ENCODE data around the gene PDIA5.
A peak's percentile ranks its signal among the peaks of the same experiment; 100 is the strongest.

PDIA5 gene

GRCh38 chr3:123044981-123045763 lies 21.7 kb upstream of the PDIA5 start:
- no peak for DNase-seq

DNA sequence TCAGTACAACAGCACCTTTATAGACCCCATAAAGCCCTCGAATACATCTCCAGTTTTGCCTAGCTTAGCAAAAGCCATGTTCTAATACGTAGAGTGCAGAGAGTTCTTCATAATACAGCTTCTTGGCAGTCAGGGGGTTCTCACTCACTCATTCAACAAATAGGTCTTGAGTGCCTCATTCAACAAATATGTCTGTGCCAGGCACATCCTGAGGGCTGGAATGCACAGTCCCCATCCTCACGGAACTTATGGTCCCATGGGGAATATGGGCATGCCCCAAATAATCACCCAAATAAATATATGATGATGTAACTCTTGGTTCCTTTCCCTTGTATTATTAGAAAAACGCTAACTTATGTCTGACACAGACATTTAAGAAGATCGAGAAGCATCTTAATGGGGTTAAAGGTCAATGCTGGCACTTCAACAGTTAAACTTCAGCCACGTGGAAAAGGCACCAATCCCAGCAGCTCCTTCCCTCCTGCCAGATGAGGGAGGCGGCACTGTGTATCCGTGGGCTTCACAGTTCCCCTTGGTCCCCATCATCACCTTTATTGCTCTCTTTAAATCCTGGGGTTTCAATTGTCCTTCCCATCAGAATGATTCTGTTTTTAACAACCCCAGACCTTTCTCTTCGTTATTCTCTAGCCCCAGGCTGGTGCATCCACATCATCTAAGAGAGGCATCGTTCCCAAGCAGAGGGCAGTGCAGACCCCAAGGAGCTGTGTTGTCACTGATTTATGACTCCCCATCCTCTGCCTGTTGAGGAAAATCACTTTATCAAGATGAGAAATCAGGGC lies 20.4 kb upstream of the PDIA5 start:
- DNase-seq = no peak

GRCh38 chr3:123047062-123047319 lies 19.8 kb upstream of the PDIA5 start:
- DNase-seq = no peak

GRCh38 chr3:123048480-123049237 lies 18.2 kb upstream of the PDIA5 start:
- DNase-seq = no peak

GRCh38 chr3:123050666-123051065 lies 16.2 kb upstream of the PDIA5 start:
- DNase-seq = no peak

- no peak for DNase-seq
These were observed 13.7 kb upstream of the PDIA5 start for GRCh38 chr3:123053107-123053506.

DNA sequence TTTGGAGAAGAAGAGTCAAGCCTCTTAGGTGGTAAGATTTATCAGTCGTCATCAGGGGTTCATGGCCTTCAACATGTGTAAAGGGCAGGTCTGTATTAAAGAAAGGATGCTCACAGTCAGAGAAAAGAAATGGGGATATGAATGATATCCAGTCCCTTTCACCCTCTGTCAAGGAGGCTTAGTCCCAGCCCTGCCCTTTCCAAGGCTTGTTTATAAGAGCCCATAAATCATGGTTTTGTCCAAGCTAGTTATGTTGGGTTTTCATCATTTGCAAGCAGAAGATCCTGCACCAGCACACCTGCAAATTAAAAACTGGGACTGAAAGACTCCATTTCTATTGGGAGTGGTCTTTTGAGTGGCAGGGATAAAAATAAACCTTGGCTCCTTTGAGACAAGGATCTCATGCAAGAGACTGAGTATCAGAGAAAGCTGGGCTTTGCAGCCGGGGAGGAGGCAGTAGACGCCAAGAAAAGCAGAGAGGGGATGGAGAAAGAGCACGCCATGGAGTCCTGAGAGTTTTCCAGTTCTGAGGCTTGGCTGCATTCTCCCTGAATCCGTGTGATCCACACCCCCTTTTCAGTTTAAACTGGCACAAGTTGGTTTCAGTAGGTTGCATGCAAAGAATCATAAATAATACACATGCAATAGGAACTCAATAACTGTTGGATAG lies 12.6 kb upstream of the PDIA5 start:
- DNase-seq = no peak

DNA sequence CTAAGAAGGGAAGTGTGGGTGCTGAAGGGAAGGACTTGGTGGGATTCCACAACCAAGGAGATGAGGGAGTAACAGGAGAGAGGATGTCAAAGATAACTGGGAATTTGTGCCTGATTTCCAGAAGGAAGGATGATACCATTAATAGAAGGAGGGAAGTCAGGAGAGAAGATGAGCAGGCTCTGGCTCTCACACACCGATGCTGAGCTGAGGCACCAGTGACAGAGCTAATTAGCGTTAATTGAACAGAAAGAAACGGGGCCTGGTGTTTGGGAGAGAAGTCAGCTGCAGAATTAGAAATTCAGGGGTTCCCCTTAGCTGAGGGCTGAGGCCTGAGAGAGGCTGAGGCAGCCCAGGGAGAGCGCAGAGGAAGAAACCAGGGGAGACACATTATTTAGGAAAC lies 11.9 kb upstream of the PDIA5 start:
- DNase-seq = no peak

GRCh38 chr3:123055352-123055751 lies 11.5 kb upstream of the PDIA5 start:
- no peak for DNase-seq

DNA sequence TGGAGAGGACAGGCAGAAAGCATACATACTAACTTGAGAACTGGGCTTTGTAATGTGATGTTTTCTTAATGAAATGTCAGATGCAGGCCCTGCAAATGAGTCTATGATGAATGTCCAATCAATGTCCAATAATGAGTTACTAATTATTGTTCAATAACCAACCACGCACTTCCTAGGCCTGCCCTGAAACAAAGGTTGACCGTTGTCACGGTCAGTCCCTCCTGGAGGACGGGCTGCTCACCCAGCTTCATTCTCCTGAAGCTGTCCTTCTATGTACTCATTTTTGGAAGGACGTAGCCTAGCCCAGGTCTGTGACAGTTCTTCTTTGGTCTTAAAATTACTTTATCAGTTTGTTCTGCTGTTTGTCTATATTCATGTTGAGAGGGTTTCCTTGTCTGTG lies 8.3 kb upstream of the PDIA5 start:
- no peak for DNase-seq

GRCh38 chr3:123060054-123060453 lies 6.8 kb upstream of the PDIA5 start:
- DNase-seq = no peak

- DNase-seq = no peak
These were observed 5.0 kb upstream of the PDIA5 start for GRCh38 chr3:123061856-123062255.

DNA sequence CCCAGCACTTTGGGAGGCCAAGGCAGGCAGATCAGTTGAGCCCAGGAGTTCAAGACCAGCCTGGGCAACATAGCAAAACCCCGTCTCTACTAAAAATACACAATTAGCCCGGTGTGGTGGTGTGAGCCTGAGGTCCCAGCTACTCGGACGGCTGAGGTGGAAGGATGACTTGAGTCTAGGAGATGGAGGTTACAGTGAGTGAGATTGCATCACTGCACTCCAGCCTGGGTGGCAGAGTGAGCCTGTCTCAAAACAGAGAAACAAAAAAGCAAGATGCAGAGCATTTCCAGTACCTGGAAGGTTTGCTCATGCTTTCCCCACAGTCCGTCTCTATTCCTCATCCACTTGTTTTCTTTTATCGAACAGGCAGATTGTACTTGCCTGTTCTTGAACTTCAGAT lies 3.8 kb upstream of the PDIA5 start:
- DNase-seq = no peak

DNA sequence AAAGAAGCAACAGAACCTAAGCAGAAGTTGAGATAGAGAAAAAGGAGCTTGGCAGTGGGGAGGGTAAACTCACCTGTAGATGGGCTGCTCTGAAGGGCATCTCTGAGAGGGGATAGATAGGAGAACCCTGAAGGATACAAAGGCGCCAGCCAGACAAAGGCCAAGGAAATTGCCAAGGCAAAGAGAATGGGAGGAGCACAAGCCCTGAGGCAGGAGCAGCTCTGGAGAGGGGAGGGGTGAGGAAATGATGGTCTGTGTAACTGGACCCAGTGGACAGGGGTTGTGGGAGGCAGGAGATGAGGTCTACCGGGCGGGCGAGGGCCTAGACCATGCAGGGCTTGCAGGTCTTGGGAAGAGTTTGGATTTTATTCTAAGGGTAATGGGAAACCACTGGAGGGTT lies 2.3 kb upstream of the PDIA5 start:
- DNase-seq = no peak

GRCh38 chr3:123064914-123065313 lies 1.9 kb upstream of the PDIA5 start:
- DNase-seq = peak in 1 of 2 donors; percentile 58

- no peak for DNase-seq
These were observed 278 bp upstream of the PDIA5 start for GRCh38 chr3:123066599-123066895.

DNA sequence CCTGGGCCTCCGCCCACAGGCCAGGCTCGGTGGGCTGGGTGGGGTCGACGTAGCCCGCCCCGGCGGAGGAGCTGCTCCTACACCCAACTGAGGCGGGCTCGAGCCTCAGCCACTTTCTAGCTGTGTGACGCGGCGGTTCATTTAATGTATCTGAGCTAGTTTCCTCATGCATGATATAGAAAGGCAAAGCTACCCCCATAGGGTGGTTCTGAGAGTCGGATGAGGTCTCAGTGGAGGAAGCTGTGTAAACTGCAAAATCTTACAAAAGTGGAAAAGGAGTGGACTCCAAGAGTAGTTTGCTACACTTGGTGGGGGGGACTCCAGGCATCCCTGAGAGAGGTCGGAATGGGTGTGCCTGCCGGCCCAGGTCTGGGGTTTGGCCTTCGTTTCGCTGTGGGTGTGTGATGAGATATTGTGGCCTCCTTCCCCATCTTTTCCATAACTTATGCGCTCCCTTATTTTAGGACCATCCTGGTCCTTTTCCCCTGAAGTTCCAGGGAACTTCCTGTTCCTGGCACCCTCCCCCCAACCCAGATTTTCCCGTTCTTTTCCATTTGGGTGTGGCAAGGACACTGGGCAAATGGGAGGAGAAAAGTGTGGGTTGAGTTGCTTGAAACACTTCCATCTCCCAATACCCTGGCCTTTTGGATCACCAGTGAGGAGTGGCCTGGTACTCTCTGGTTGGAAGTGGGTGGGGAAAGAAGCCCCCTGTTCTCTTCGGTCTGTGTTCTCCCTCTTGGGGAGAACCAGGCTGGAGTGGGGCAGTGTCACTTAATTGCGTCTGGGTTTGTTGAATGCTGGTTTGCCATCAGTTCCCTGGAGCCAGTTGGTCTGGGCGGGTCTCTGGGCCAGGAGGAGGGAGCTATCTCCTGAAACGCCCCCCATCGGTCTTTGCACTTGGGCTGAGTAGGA lies 1.1 kb downstream of the PDIA5 start:
- no peak for DNase-seq

GRCh38 chr3:123068601-123069381 lies 2.0 kb downstream of the PDIA5 start:
- no peak for DNase-seq

- no peak for DNase-seq
These were observed 3.7 kb downstream of the PDIA5 start for GRCh38 chr3:123070510-123070909.

GRCh38 chr3:123071146-123071545 lies 4.3 kb downstream of the PDIA5 start:
- DNase-seq = no peak

- no peak for DNase-seq
These were observed 4.8 kb downstream of the PDIA5 start for GRCh38 chr3:123071581-123071980.

- DNase-seq = no peak
These were observed 5.3 kb downstream of the PDIA5 start for GRCh38 chr3:123072152-123072551.

Measured in bone marrow (tissue), 2 donors.